T-cell (primary cell): ENCODE measurements around the gene STAT4. TPM values are rescaled to one million over a fixed set of nuclear protein-coding genes. Genes with fewer than 3 reads are reported as not detected.

Experiments
- ATAC-seq, 4 experiments: fragments of 200-7000 bp in 3 of 4; fragments of 150-1000 bp in 1 of 4; cut with Tn5 transposase; replicated peaks in 1 of 4; 1 replicate in 3 of 4; 2 replicates in 1 of 4; pipeline ENCODE4 v1.10.0; 2021; ENCODE audit warnings: moderate library complexity in 3 of 4, mild to moderate bottlenecking in 2 of 4, moderate number of reproducible peaks in 1 of 4
- CTCF ChIA-PET, 2 donors: fragments of 300-600 bp; sonication (Branson Sonifier 250); formaldehyde crosslinking; loops; one replicate each; lab custom pipeline; 2022; ENCODE audit warnings: antibody characterized with exemption in 2 of 2; lab: Charles Lee
- POLR2A ChIA-PET, 2 donors: fragments of 300-600 bp; sonication (Branson Sonifier 250); formaldehyde crosslinking; loops; one replicate each; lab custom pipeline; 2022; ENCODE audit warnings: antibody characterized with exemption in 2 of 2; lab: Charles Lee
- DNase-seq, 35 experiments: peaks; one replicate each; pipeline versions ENCODE4 v3.0.0 to v3.0.0-alpha.2; 2013 to 2023
- H3K27ac ChIP-seq: one replicate; pipeline ENCODE4 v1.5.1; 2013; ENCODE audit warnings: low read length
- H3K27me3 ChIP-seq, 2 experiments: replicated peaks in 1 of 2; 1 replicate in 1 of 2; 2 replicates in 1 of 2; pipeline versions ENCODE4 v1.6.1 to v1.7.0; 2013; ENCODE audit warnings: low read length in 1 of 2, mixed read lengths in 1 of 2; ENCODE audit not compliant: control insufficient read depth in 2 of 2, insufficient read depth in 2 of 2; ENCODE audit errors: extremely low read depth in 1 of 2
- H3K36me3 ChIP-seq, 2 donors: 1 replicate in 1 of 2; 2 replicates in 1 of 2; pipeline versions ENCODE4 v1.6.1 to v1.7.0; 2013; ENCODE audit warnings: low read length in 1 of 2; ENCODE audit not compliant: control insufficient read depth in 2 of 2, insufficient read depth in 1 of 2; ENCODE audit errors: extremely low read depth in 1 of 2
- H3K4me1 ChIP-seq, 2 experiments: 1 replicate in 1 of 2; 2 replicates in 1 of 2; pipeline versions ENCODE4 v1.6.1 to v1.7.0; 2013; ENCODE audit warnings: low read length in 2 of 2, mixed read lengths in 1 of 2; ENCODE audit not compliant: insufficient read depth in 2 of 2, control insufficient read depth in 1 of 2; ENCODE audit errors: extremely low read depth in 1 of 2
- H3K4me3 ChIP-seq, 2 donors: 1 replicate in 1 of 2; 2 replicates in 1 of 2; pipeline versions ENCODE4 v1.5.1 to v1.7.0; 2013; ENCODE audit warnings: mild to moderate bottlenecking in 2 of 2, low read length in 1 of 2, moderate library complexity in 1 of 2; ENCODE audit not compliant: control insufficient read depth in 1 of 2; ENCODE audit errors: extremely low read depth in 1 of 2
- H3K9me3 ChIP-seq: 2 replicates; pipeline ENCODE4 v1.7.0; 2013
- H3K27ac Mint-ChIP-seq, 2 donors: one replicate each; pipeline ENCODE4 v1.8.0; 2020 to 2021; ENCODE audit warnings: mild to moderate bottlenecking in 2 of 2, mixed read lengths in 2 of 2
- H3K27me3 Mint-ChIP-seq, 2 donors: one replicate each; pipeline ENCODE4 v1.8.0; 2021 to 2022; ENCODE audit warnings: mixed read lengths in 2 of 2
- H3K36me3 Mint-ChIP-seq: one replicate; pipeline ENCODE4 v1.8.0; 2021; ENCODE audit warnings: mixed read lengths
- H3K4me1 Mint-ChIP-seq, 3 donors: one replicate each; pipeline ENCODE4 v1.8.0; 2020 to 2022; ENCODE audit warnings: mixed read lengths in 3 of 3, mild to moderate bottlenecking in 1 of 3
- H3K4me3 Mint-ChIP-seq, 3 donors: one replicate each; pipeline ENCODE4 v1.8.0; 2020 to 2022; ENCODE audit warnings: mild to moderate bottlenecking in 3 of 3, mixed read lengths in 3 of 3, moderate library complexity in 3 of 3
- H3K9me3 Mint-ChIP-seq, 3 donors: one replicate each; pipeline ENCODE4 v1.8.0; 2020 to 2022; ENCODE audit warnings: mixed read lengths in 3 of 3
- WGBS: methylation state at CpG from one replicate; pipeline ENCODE4 v1.1.5; 2013; ENCODE audit warnings: missing lambda C conversion rate; ENCODE audit not compliant: insufficient coverage; 5-methylcytosine and 5-hydroxymethylcytosine counted together
- total RNA-seq, 35 experiments: library from RNA in 6 of 35; stranded (reverse) in 6 of 35; fragments of 120-200 nt in 1 of 35; gene quantifications; one replicate each; pipeline versions ENCODE4 v1.2.1 to v1.2.4 and lab custom pipeline; 2013 to 2026

The STAT4 gene
- total RNA-seq, 5 donors from 2014 or later (not counting 1 experiment from before 2014, with no cell fraction given): 79.5 to 141 (median 91.7) TPM

DNA sequence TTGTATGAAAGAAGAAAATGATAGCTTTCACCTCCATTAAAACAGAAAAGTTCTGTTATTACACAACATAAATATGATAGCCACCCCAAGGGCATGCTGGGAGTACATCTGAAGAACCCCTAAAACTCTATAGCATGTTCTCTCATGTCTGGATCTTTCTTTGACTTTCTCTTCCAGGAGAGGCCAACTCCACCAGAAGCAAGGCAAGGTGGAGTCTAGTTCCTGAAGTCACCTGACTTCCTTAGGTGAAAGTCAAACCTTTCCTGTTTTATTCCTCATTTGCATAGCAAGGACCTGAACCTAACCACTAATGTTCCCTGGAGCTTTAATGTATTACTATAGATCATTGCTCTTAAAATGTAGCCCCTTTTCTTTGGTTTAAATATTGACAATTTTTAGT, 142.5 kb downstream of the STAT4 start:
- no peaks in the 10 kb centered on the region for H3K27me3 ChIP-seq
- H3K4me3 ChIP-seq: no peak overlapping the region
- H3K27ac Mint-ChIP-seq: peak overlapping the region; percentile 86 to 91
- peaks cover 35 to 49% of the 10 kb centered on the region in 2 experiments for H3K4me1 ChIP-seq
- H3K27ac ChIP-seq: peak overlapping the region; percentile 21
- DNase-seq (no peak), ATAC-seq (no peak)
- H3K27me3 Mint-ChIP-seq: no peaks in the 10 kb centered on the region
- peaks cover 72 to 78% (median 76%) of the 10 kb centered on the region in 3 donors for H3K4me1 Mint-ChIP-seq
- ChIA-PET CTCF (interaction anchor here in 1 of 2 donors (0.8 kb wide), 1 partner anchor 61 kb away, joined by 4 read pairs; no protein-coding TSS in a partner anchor), POLR2A (interaction anchor here (0.6 to 1.2 kb wide), 4 partner anchors 12 to 126 kb away, joined by 3 to 4 read pairs (median 3); no protein-coding TSS in a partner anchor)
- H3K9me3 ChIP-seq: peaks cover 2% of the 10 kb centered on the region
- H3K4me3 Mint-ChIP-seq: peak overlapping the region; percentile 18 to 69 (median 35)
- peaks cover 0 to 4% (median 0%) of the 10 kb centered on the region in 3 donors for H3K9me3 Mint-ChIP-seq
- H3K36me3 Mint-ChIP-seq: peaks cover 68% of the 10 kb centered on the region
- peaks cover 18 to 65% of the 10 kb centered on the region in 2 donors for H3K36me3 ChIP-seq

DNA sequence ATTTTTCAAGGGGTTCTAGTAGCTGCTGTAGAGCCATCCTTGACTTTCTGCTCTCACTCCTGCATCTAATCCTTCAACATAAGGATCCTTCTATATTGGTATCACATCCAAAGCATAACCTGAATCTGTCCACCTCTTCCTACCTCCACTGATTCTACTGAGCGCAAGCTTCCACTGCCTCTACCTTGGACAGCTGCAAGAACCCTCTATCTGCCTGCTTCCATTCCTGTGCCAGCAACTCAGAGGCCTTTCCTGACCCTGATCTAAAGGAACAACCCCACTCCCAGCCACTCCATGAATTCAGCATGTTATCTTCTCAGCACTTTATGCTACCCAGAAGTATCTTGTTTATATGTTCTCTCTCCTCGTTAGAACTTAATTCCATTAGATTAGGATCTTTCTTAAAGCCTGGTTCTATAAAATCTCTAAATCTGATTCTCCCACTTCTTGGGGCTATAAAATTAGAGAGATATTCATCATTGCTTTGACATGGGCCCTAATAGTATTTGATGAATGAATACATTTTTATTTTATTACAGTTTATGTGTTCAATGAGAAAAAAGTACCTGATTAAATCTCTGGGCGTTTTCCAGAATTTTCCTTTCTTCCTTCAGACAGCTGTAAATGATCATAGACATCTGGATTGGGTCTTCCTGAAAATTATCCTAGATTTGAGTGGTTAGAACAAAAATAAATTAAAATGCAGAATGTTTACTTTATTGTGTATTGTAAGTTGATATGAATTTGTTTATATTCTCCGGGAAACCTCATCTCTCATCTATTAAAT, 143.6 kb downstream of the STAT4 start:
- ChIA-PET POLR2A (interaction anchor here (0.5 to 1.2 kb wide), 3 partner anchors 13 to 198 kb away, joined by 3 to 4 read pairs (median 4); no protein-coding TSS in a partner anchor), CTCF (interaction anchor here in 1 of 2 donors (0.8 kb wide), 1 partner anchor 60 kb away, joined by 4 read pairs; no protein-coding TSS in a partner anchor)
- H3K36me3 ChIP-seq: peaks cover 21 to 75% of the 10 kb centered on the region in 2 donors
- H3K36me3 Mint-ChIP-seq: peaks cover 79% of the 10 kb centered on the region
- H3K4me3 ChIP-seq: no peak overlapping the region
- no peak overlapping the region for H3K27ac ChIP-seq
- WGBS: 100% methylated on average over 1 of the region's 4 CpGs
- H3K9me3 Mint-ChIP-seq: peaks cover 0 to 5% (median 0%) of the 10 kb centered on the region in 3 donors
- H3K9me3 ChIP-seq: peaks cover 2% of the 10 kb centered on the region
- H3K4me3 Mint-ChIP-seq: peak overlapping the region in 2 of 3 donors; percentile 51 to 69
- DNase-seq: no peak
- H3K27me3 Mint-ChIP-seq: no peaks in the 10 kb centered on the region
- peak overlapping the region; percentile 70 to 82 for H3K27ac Mint-ChIP-seq
- peaks cover 33 to 41% of the 10 kb centered on the region in 2 experiments for H3K4me1 ChIP-seq
- no peaks in the 10 kb centered on the region for H3K27me3 ChIP-seq
- H3K4me1 Mint-ChIP-seq: peaks cover 83 to 87% (median 84%) of the 10 kb centered on the region in 3 donors
- ATAC-seq: no peak

DNA sequence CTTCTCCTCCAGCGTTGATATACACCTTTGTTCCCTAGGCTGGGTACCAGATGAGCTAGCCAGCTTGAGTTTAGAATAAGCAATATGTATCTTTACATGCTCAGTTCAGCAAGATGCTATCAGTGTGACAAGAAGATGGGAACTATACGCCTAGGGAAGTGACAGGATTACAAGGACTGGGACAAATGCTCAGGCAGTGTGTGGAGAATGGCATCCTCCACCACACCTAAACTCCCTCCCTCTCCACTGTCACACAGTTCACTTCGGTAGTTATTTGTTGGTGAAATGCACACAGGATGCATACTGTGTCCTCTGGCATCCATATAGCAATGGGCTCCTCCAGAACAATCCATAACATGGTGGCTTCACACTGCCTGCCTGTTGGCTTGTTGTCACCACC, 144.5 kb downstream of the STAT4 start:
- Mint-ChIP-seq H3K27ac (peak overlapping the region; percentile 63 to 82), H3K36me3 (peaks cover 80% of the 10 kb centered on the region), H3K4me1 (peaks cover 83 to 92% (median 84%) of the 10 kb centered on the region in 3 donors), H3K4me3 (peak overlapping the region in 2 of 3 donors; percentile 51 to 69), H3K27me3 (no peaks in the 10 kb centered on the region), H3K9me3 (peaks cover 0 to 5% (median 0%) of the 10 kb centered on the region in 3 donors)
- 80% methylated on average over 1 of the region's 3 CpGs for WGBS
- H3K36me3 ChIP-seq: peaks cover 22 to 82% of the 10 kb centered on the region in 2 donors
- POLR2A ChIA-PET: no interaction called here
- ATAC-seq: no peak
- CTCF ChIA-PET: no interaction called here
- no peak for DNase-seq
- H3K4me1 ChIP-seq: peaks cover 29 to 32% of the 10 kb centered on the region in 2 experiments
- no peak overlapping the region for H3K27ac ChIP-seq
- no peak overlapping the region for H3K4me3 ChIP-seq
- H3K27me3 ChIP-seq: no peaks in the 10 kb centered on the region
- H3K9me3 ChIP-seq: peaks cover 2% of the 10 kb centered on the region

DNA sequence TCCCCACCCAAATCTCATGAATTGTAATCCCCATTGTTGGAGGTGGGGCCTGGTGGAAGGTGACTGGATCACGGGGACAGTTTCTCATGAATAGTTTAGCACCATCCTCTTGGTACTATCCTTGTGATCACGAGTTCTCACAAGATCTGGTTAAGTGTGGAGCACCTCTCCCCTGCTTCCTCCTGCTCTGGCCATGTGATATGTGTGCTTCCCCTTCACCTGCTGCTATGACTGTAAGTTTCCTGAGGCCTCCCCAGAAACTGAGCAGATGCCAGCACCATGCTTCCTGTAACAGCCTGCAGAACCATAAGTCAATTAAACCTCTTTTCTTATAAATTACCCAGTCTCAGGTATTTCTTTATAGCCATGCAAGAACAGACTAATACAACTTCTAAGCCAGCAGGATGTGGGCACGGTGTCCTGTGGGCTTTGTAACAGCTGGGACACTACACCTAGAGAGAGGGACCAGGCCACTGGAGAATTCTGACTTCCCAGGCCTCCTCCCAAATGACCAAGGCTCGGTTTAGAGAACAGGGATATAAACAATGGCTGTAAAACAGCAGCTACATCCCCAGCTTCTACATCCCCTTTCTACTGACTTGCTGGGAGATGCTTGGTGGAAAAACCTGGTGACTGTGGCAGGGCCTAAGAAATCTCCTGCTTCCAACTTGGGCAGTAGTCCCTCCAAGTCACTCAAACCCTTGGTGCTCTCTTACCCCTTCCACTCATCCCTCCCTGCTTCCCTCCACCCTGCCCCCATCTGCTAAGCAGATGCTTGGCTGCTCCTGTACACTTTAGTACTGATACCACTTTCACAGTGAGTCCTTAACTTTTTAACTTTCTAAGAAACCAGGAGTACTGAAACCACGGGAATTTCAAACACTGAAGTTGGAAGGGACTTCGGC, 147.1 kb downstream of the STAT4 start:
- ChIA-PET CTCF (no interaction called here), POLR2A (interaction anchor here in 1 of 2 donors (0.7 kb wide), 1 partner anchor 320 kb away, joined by 4 read pairs; no protein-coding TSS in a partner anchor)
- Mint-ChIP-seq H3K36me3 (peaks cover 86% of the 10 kb centered on the region), H3K27ac (peak overlapping the region; percentile 80 to 83), H3K4me3 (peak overlapping the region in 1 of 3 donors; percentile 25), H3K9me3 (peaks cover 0 to 5% (median 0%) of the 10 kb centered on the region in 3 donors), H3K27me3 (no peaks in the 10 kb centered on the region), H3K4me1 (peaks cover 79 to 98% (median 81%) of the 10 kb centered on the region in 3 donors)
- peaks cover 27 to 94% of the 10 kb centered on the region in 2 donors for H3K36me3 ChIP-seq
- H3K4me3 ChIP-seq: no peak overlapping the region
- no peak overlapping the region for H3K27ac ChIP-seq
- no peaks in the 10 kb centered on the region for H3K27me3 ChIP-seq
- DNase-seq (no peak), ATAC-seq (no peak)
- peaks cover 2% of the 10 kb centered on the region for H3K9me3 ChIP-seq
- WGBS: 50% methylated on average over 1 of the region's 6 CpGs
- peaks cover 7 to 22% of the 10 kb centered on the region in 2 experiments for H3K4me1 ChIP-seq

DNA sequence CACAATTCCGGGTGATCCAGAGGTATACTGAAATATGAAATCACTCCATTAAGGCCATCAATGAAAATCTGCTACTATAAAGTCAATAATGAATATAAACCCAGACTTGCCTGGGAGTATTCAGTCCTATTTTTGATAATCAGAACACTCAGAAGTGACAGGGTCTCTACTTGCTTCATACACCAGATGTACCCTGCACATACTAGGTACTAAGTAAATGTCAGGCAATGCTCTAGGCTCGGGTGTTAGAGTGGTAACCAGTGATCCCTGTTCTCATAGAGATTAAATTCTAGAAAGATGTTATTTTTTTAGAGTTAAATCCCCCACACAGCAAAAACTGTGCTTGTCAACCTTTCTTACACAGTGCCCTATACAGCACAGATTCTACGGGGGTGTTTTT, 149.2 kb downstream of the STAT4 start:
- H3K9me3 ChIP-seq: peaks cover 2% of the 10 kb centered on the region
- peaks cover 34 to 99% of the 10 kb centered on the region in 2 donors for H3K36me3 ChIP-seq
- no peak overlapping the region for H3K4me3 ChIP-seq
- peaks cover 0 to 14% of the 10 kb centered on the region in 2 experiments for H3K4me1 ChIP-seq
- Mint-ChIP-seq H3K4me1 (peaks cover 67 to 94% (median 69%) of the 10 kb centered on the region in 3 donors), H3K9me3 (peaks cover 0 to 5% (median 0%) of the 10 kb centered on the region in 3 donors), H3K36me3 (peaks cover 84% of the 10 kb centered on the region), H3K27ac (peak overlapping the region; percentile 59 to 82), H3K4me3 (no peak overlapping the region), H3K27me3 (no peaks in the 10 kb centered on the region)
- peak overlapping the region; percentile 10 for H3K27ac ChIP-seq
- POLR2A ChIA-PET: interaction anchor here (0.5 to 0.9 kb wide), 2 partner anchors 28 to 192 kb away, joined by 3 read pairs; no protein-coding TSS in a partner anchor
- H3K27me3 ChIP-seq: no peaks in the 10 kb centered on the region
- CTCF ChIA-PET: interaction anchor here in 1 of 2 donors (0.7 to 1.6 kb wide), 4 partner anchors 11 to 650 kb away, joined by 3 to 7 read pairs (median 4); no protein-coding TSS in a partner anchor
- 100% methylated on average over 1 of the region's 3 CpGs for WGBS
- ATAC-seq (no peak), DNase-seq (no peak)
